ENCODE measurements around the gene ACBD7. TPM values are rescaled to one million over a fixed set of nuclear protein-coding genes. Genes with fewer than 3 reads are reported as not detected.

ACBD7 gene
- total RNA-seq, 4 donors from 2014 or later, result not detected

DNA sequence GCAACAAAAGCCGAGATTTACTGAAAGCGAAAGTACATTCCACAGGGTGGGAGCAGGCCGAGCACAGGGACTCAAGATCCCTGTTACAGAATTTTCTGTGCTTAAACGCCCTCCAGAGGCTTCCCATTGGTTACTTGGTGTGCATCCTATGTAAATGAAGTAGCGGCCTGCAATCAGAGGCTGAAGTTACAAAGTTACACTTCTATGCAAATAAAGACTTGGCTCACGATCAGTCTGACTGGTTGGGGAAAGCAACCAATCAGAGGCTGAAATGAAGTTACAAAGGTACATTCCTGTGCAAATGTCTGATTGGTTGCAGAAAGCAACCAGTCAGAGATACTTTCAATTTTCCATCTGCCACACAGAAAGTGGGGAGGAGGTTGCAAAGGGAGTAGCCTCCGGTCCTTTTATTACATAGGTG, 4.1 kb downstream of the ACBD7 start:
- Histone ChIP-seq H3K4me3 (peak overlapping the region; percentile 42 to 57 (median 50)), H3K9me3 (no peaks in the 10 kb centered on the region), H3K27me3 (no peaks in the 10 kb centered on the region), H3K27ac (no peak overlapping the region), H3K36me3 (no peaks in the 10 kb centered on the region), H3K4me1 (peaks cover 3 to 9% of the 10 kb centered on the region in 2 donors)
- intact Hi-C loops (cut with DNase I; ENCODE audit: low total_unique reads) (no loop called here), in situ Hi-C loops (cut with MboI; ENCODE audit: low sequenced_read_pairs in 4 of 4) (loop anchor here in 1 of 4 donors (25.0 kb wide), 1 partner anchor 247 kb away; the partner anchor contains the start of genes CDNF, HSPA14 and MSANTD7)
- DNase-seq, result no peak
- peak; percentile 63 to 64 for ATAC-seq
- TF ChIP-seq, protein P1, sequence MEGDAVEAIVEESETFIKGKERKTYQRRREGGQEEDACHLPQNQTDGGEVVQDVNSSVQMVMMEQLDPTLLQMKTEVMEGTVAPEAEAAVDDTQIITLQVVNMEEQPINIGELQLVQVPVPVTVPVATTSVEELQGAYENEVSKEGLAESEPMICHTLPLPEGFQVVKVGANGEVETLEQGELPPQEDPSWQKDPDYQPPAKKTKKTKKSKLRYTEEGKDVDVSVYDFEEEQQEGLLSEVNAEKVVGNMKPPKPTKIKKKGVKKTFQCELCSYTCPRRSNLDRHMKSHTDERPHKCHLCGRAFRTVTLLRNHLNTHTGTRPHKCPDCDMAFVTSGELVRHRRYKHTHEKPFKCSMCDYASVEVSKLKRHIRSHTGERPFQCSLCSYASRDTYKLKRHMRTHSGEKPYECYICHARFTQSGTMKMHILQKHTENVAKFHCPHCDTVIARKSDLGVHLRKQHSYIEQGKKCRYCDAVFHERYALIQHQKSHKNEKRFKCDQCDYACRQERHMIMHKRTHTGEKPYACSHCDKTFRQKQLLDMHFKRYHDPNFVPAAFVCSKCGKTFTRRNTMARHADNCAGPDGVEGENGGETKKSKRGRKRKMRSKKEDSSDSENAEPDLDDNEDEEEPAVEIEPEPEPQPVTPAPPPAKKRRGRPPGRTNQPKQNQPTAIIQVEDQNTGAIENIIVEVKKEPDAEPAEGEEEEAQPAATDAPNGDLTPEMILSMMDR (IDR thresholded peaks at IDR 0.05 in 4 of 5, conservative IDR thresholded peaks at IDR 0.05 in 1 of 5), result no peak
- TF ChIP-seq POLR2A (IDR thresholded peaks at IDR 0.05), result no peak

- ATAC-seq, result no peak
- peak overlapping the region in 1 of 4 donors; percentile 47 for H3K27ac ChIP-seq
- intact Hi-C loops (cut with DNase I; ENCODE audit: low total_unique reads), result no loop called here
These were observed 4.7 kb downstream of the ACBD7 start for GRCh38 chr10:15083674-15084501.

DNA sequence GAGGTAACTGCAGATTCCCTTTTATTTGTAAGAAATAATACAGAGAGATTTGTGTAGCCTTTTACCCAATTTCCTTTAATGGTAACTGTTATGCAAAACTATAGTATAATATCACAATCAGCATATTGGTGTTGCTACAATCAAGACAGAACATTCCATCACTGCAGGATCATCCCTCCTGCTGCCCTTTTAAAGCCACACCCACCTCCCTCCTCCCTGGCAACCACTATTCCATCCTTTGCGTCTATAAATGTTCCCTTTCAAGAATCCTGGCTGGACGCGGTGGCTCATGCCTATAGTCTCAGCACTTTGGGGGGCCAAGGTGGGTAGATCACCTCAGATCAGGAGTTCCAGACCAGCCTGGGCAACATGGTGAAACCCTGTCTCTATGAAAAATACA, 13.2 kb downstream of the ACBD7 start:
- in situ Hi-C loops (cut with MboI; ENCODE audit: low sequenced_read_pairs in 4 of 4), result loop anchor here in 1 of 4 donors (25.0 kb wide), 1 partner anchor 238 kb away; the partner anchor contains the start of genes CDNF, HSPA14 and MSANTD7

More at GRCh38 chr10:15083674-15084501, 4.7 kb downstream of the ACBD7 start:
- H3K4me1 ChIP-seq, result peaks cover 3 to 9% of the 10 kb centered on the region in 2 donors
- no peak for TF ChIP-seq POLR2A (IDR thresholded peaks at IDR 0.05)
- TF ChIP-seq, protein P1 (IDR thresholded peaks at IDR 0.05 in 4 of 5, conservative IDR thresholded peaks at IDR 0.05 in 1 of 5), result no peak
- H3K9me3 ChIP-seq, result no peaks in the 10 kb centered on the region
- no peaks in the 10 kb centered on the region for H3K36me3 ChIP-seq
- DNase-seq, result no peak
- peak overlapping the region; percentile 42 to 57 (median 50) for H3K4me3 ChIP-seq
- in situ Hi-C loops (cut with MboI; ENCODE audit: low sequenced_read_pairs in 4 of 4), result loop anchor here in 1 of 4 donors (25.0 kb wide), 1 partner anchor 247 kb away; the partner anchor contains the start of genes CDNF, HSPA14 and MSANTD7
- no peaks in the 10 kb centered on the region for H3K27me3 ChIP-seq

DNA sequence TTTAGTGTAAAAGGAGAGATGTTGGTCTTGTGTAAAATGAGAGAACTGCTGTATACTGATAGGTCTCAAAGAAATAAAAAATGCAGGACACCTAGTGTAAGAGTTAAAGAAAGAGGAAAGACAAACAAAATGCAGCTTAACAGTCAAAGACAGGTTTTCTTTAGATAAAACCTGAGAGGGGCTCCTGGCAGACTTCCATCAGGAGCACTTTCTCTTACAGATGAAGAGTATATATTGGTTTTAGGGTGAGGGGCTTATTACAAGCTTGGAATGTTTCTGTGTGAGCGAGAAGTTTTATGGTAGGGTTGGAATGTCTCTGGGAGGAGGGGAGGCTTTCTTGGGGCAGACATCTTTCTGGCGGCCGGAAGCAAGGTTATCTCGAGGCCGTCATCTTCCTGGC, 16.2 kb downstream of the ACBD7 start:
- no peaks in the 10 kb centered on the region for H3K4me1 ChIP-seq
- in situ Hi-C loops (cut with MboI; ENCODE audit: low sequenced_read_pairs in 4 of 4), result no loop called here
- H3K36me3 ChIP-seq, result no peaks in the 10 kb centered on the region
- no peak overlapping the region for H3K4me3 ChIP-seq
- ATAC-seq (no peak), DNase-seq (no peak)
- intact Hi-C loops (cut with DNase I; ENCODE audit: low total_unique reads), result no loop called here
- H3K9me3 ChIP-seq, result no peaks in the 10 kb centered on the region
- H3K27ac ChIP-seq, result no peak overlapping the region
- TF ChIP-seq, protein P1 (IDR thresholded peaks at IDR 0.05 in 4 of 5, conservative IDR thresholded peaks at IDR 0.05 in 1 of 5), result no peak
- no peak for TF ChIP-seq POLR2A (IDR thresholded peaks at IDR 0.05)
- H3K27me3 ChIP-seq, result no peaks in the 10 kb centered on the region

More for the DNA sequence above, 13.2 kb downstream of the ACBD7 start:
- Histone ChIP-seq H3K27ac (no peak overlapping the region), H3K27me3 (no peaks in the 10 kb centered on the region), H3K36me3 (no peaks in the 10 kb centered on the region), H3K9me3 (no peaks in the 10 kb centered on the region), H3K4me3 (no peak overlapping the region), H3K4me1 (no peaks in the 10 kb centered on the region)
- DNase-seq (no peak), ATAC-seq (no peak)
- intact Hi-C loops (cut with DNase I; ENCODE audit: low total_unique reads), result no loop called here
- TF ChIP-seq, protein P1 (IDR thresholded peaks at IDR 0.05 in 4 of 5, conservative IDR thresholded peaks at IDR 0.05 in 1 of 5), result no peak
- TF ChIP-seq POLR2A (IDR thresholded peaks at IDR 0.05), result no peak

All from gastrocnemius medialis (tissue), 4 donors.